ENCODE data around the gene FPR2. TPM values are rescaled to one million over a fixed set of nuclear protein-coding genes. Genes with fewer than 3 reads are reported as not detected.
"Not testable (repeated sequence)": the region's sequence is repeated elsewhere in the genome, so short reads cannot be mapped to it uniquely, and the experiment has no call there.

Gene FPR2
- total RNA-seq, 1 experiment from 2014 or later = not detected

- Histone ChIP-seq H2AFZ (no peak overlapping the region), H3K27me3 (ENCODE audit: insufficient read depth, low read depth) (peaks cover 87% of the 10 kb centered on the region), H3K9me2 (ENCODE audit: insufficient read depth) (no peaks in the 10 kb centered on the region), H3K36me3 (ENCODE audit: low read depth) (no peaks in the 10 kb centered on the region), H3K79me2 (ENCODE audit: low read depth) (no peaks in the 10 kb centered on the region), H3F3A (ENCODE audit: insufficient read depth, low read depth) (no peaks in the 10 kb centered on the region), H3K4me3 (no peak overlapping the region), H4K20me1 (ENCODE audit: insufficient read depth) (no peaks in the 10 kb centered on the region), H3K27ac (no peak overlapping the region), H3K9me3 (ENCODE audit: insufficient read depth, low read depth) (no peaks in the 10 kb centered on the region), H3K4me1 (replicated peaks; ENCODE audit: insufficient read depth) (no peaks in the 10 kb centered on the region), H3K4me2 (no peak overlapping the region)
- TF ChIP-seq CTCF (conservative IDR thresholded peaks at IDR 0.05) (no peak), EZH2 (IDR thresholded peaks at IDR 0.05; ENCODE audit: low read depth) (no peak)
- intact Hi-C loops (cut with micrococcal nuclease; ENCODE audit: unreplicated experiment) = no loop called here
- DNase-seq = no peak
- BruUV-seq (replicated peaks) = no TSS peak
- ChIA-PET CTCF (no interaction called here), POLR2A (ENCODE audit: unreplicated experiment) (no interaction called here)
These were observed 23.6 kb upstream of the FPR2 start for GRCh38 chr19:51737389-51737788.

- H3K4me2 ChIP-seq = no peak overlapping the region
- POLR2A ChIA-PET (ENCODE audit: unreplicated experiment) = interaction anchor here (0.7 kb wide), 1 partner anchor 144 kb away, joined by 3 read pairs; no protein-coding TSS in a partner anchor
- H3K36me3 ChIP-seq (ENCODE audit: low read depth) = no peaks in the 10 kb centered on the region
- H3K4me1 ChIP-seq (replicated peaks; ENCODE audit: insufficient read depth) = no peaks in the 10 kb centered on the region
- TF ChIP-seq CTCF (conservative IDR thresholded peaks at IDR 0.05) (no peak), EZH2 (IDR thresholded peaks at IDR 0.05; ENCODE audit: low read depth) (no peak)
- intact Hi-C loops (cut with micrococcal nuclease; ENCODE audit: unreplicated experiment) = no loop called here
- H3K79me2 ChIP-seq (ENCODE audit: low read depth) = no peaks in the 10 kb centered on the region
- H3K27ac ChIP-seq = no peak overlapping the region
- no peak overlapping the region for H2AFZ ChIP-seq
- no peaks in the 10 kb centered on the region for H3F3A ChIP-seq (ENCODE audit: insufficient read depth, low read depth)
- CTCF ChIA-PET = no interaction called here
- BruUV-seq (replicated peaks) = no TSS peak
- DNase-seq = no peak
- H4K20me1 ChIP-seq (ENCODE audit: insufficient read depth) = no peaks in the 10 kb centered on the region; the same call in 1 of the 2 replicates
- no peak overlapping the region for H3K4me3 ChIP-seq
- H3K9me3 ChIP-seq (ENCODE audit: insufficient read depth, low read depth) = no peaks in the 10 kb centered on the region
- H3K9me2 ChIP-seq (ENCODE audit: insufficient read depth) = no peaks in the 10 kb centered on the region
- H3K27me3 ChIP-seq (ENCODE audit: insufficient read depth, low read depth) = peaks cover 88% of the 10 kb centered on the region
These were observed 23.1 kb upstream of the FPR2 start for GRCh38 chr19:51737924-51738323.

- H3K36me3 ChIP-seq (ENCODE audit: low read depth); H3K9me2 ChIP-seq (ENCODE audit: insufficient read depth); H3F3A ChIP-seq (ENCODE audit: insufficient read depth, low read depth); H3K79me2 ChIP-seq (ENCODE audit: low read depth); H3K4me3 ChIP-seq; H4K20me1 ChIP-seq (ENCODE audit: insufficient read depth); H3K9me3 ChIP-seq (ENCODE audit: insufficient read depth, low read depth); H3K4me1 ChIP-seq (replicated peaks; ENCODE audit: insufficient read depth); DNase-seq; H3K27ac ChIP-seq; H2AFZ ChIP-seq; CTCF ChIA-PET; H3K4me2 ChIP-seq; BruUV-seq (replicated peaks); intact Hi-C loops (cut with micrococcal nuclease; ENCODE audit: unreplicated experiment): not testable (repeated sequence)
- H3K27me3 ChIP-seq (ENCODE audit: insufficient read depth, low read depth) = peaks cover 88% of the 10 kb centered on the region
- POLR2A ChIA-PET (ENCODE audit: unreplicated experiment) = interaction anchor here (0.7 kb wide), 1 partner anchor 145 kb away, joined by 3 read pairs; no protein-coding TSS in a partner anchor
These were observed 22.5 kb upstream of the FPR2 start for GRCh38 chr19:51738523-51738922.

Data from PC-9 (cell line).